ENCODE data around the gene APBA2.

DNA sequence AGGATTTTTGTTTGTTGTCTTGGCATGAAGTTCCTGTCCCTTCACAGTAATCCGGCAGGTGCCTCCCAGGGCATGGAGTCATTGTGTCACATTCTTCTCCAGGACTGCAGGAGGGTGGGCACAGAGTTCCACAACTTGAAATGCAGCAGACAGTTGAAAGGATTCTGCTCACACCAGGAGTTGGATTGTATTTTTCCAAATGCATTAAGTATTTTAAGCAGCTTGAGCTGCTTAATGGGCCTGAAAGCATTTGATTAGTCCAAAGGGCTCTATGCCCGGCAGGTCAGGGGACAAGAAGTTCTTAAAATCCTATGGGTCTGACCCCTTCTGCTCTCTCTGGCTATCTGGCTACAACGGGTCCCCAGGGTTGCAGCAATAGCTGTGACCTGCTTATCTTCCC is 92.9 kb downstream of the APBA2 start:
- TF ChIP-seq, protein P1, sequence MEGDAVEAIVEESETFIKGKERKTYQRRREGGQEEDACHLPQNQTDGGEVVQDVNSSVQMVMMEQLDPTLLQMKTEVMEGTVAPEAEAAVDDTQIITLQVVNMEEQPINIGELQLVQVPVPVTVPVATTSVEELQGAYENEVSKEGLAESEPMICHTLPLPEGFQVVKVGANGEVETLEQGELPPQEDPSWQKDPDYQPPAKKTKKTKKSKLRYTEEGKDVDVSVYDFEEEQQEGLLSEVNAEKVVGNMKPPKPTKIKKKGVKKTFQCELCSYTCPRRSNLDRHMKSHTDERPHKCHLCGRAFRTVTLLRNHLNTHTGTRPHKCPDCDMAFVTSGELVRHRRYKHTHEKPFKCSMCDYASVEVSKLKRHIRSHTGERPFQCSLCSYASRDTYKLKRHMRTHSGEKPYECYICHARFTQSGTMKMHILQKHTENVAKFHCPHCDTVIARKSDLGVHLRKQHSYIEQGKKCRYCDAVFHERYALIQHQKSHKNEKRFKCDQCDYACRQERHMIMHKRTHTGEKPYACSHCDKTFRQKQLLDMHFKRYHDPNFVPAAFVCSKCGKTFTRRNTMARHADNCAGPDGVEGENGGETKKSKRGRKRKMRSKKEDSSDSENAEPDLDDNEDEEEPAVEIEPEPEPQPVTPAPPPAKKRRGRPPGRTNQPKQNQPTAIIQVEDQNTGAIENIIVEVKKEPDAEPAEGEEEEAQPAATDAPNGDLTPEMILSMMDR (IDR thresholded peaks at IDR 0.05), result no peak
- TF ChIP-seq POLR2AphosphoS5 (IDR thresholded peaks at IDR 0.05), result no peak
